Measurements from ENCODE around the gene ACRV1. TPM values are rescaled to one million over a fixed set of nuclear protein-coding genes. Genes with fewer than 3 reads are reported as not detected.
"Not testable (repeated sequence)": the region's sequence is repeated elsewhere in the genome, so short reads cannot be mapped to it uniquely, and the experiment has no call there.

Gene ACRV1
- not detected in 2 replicates for total RNA-seq (2014; rRNA removed; shearing (Covaris generic))

- no peak for DNase-seq (ENCODE audit: low spot score)
- in situ Hi-C loops (cut with HindIII; ENCODE audit: low sequenced_read_pairs): no loop called here
These were observed at the start of gene ACRV1 for GRCh38 chr11:125680747-125681146. Gene ACRV1, minus strand, starts transcription at chr11:125680847. Its CDS starts 67 bp downstream, at chr11:125680780.

GRCh38 chr11:125728969-125729368 lies 48.3 kb upstream of the ACRV1 start:
- no peak for DNase-seq (ENCODE audit: low spot score)
- in situ Hi-C loops (cut with HindIII; ENCODE audit: low sequenced_read_pairs): no loop called here

- no peak for DNase-seq (ENCODE audit: low spot score)
- in situ Hi-C loops (cut with HindIII; ENCODE audit: low sequenced_read_pairs): no loop called here
These were observed 43.5 kb upstream of the ACRV1 start for GRCh38 chr11:125724125-125724524.

GRCh38 chr11:125720781-125721180 lies 40.1 kb upstream of the ACRV1 start:
- in situ Hi-C loops (cut with HindIII; ENCODE audit: low sequenced_read_pairs): no loop called here
- DNase-seq (ENCODE audit: low spot score): no peak

GRCh38 chr11:125704686-125705085 lies 24.0 kb upstream of the ACRV1 start:
- in situ Hi-C loops (cut with HindIII; ENCODE audit: low sequenced_read_pairs); DNase-seq (ENCODE audit: low spot score): not testable (repeated sequence)

GRCh38 chr11:125701858-125702621 lies 21.4 kb upstream of the ACRV1 start:
- in situ Hi-C loops (cut with HindIII; ENCODE audit: low sequenced_read_pairs): no loop called here
- DNase-seq (ENCODE audit: low spot score): no peak

GRCh38 chr11:125701018-125701610 lies 20.5 kb upstream of the ACRV1 start:
- DNase-seq (ENCODE audit: low spot score): no peak
- in situ Hi-C loops (cut with HindIII; ENCODE audit: low sequenced_read_pairs): no loop called here

GRCh38 chr11:125694951-125695350 lies 14.3 kb upstream of the ACRV1 start:
- DNase-seq (ENCODE audit: low spot score): no peak
- in situ Hi-C loops (cut with HindIII; ENCODE audit: low sequenced_read_pairs): no loop called here

- in situ Hi-C loops (cut with HindIII; ENCODE audit: low sequenced_read_pairs): no loop called here
- DNase-seq (ENCODE audit: low spot score): no peak
These were observed 12.2 kb upstream of the ACRV1 start for GRCh38 chr11:125692887-125693286.

- no peak for DNase-seq (ENCODE audit: low spot score)
- in situ Hi-C loops (cut with HindIII; ENCODE audit: low sequenced_read_pairs): no loop called here
These were observed 9.4 kb upstream of the ACRV1 start for GRCh38 chr11:125690006-125690405.

GRCh38 chr11:125689274-125689859 lies 8.7 kb upstream of the ACRV1 start:
- in situ Hi-C loops (cut with HindIII; ENCODE audit: low sequenced_read_pairs): no loop called here
- no peak for DNase-seq (ENCODE audit: low spot score)

- in situ Hi-C loops (cut with HindIII; ENCODE audit: low sequenced_read_pairs): no loop called here
- DNase-seq (ENCODE audit: low spot score): no peak
These were observed 8.0 kb upstream of the ACRV1 start for GRCh38 chr11:125688632-125689031.

GRCh38 chr11:125688066-125688465 lies 7.4 kb upstream of the ACRV1 start:
- in situ Hi-C loops (cut with HindIII; ENCODE audit: low sequenced_read_pairs): no loop called here
- DNase-seq (ENCODE audit: low spot score): no peak

- in situ Hi-C loops (cut with HindIII; ENCODE audit: low sequenced_read_pairs): no loop called here
- DNase-seq (ENCODE audit: low spot score): no peak
These were observed 4.6 kb upstream of the ACRV1 start for GRCh38 chr11:125685228-125685627.

- in situ Hi-C loops (cut with HindIII; ENCODE audit: low sequenced_read_pairs): no loop called here
- no peak for DNase-seq (ENCODE audit: low spot score)
These were observed 810 bp downstream of the ACRV1 start for GRCh38 chr11:125679837-125680236.

GRCh38 chr11:125679397-125679796 lies 1.2 kb downstream of the ACRV1 start:
- in situ Hi-C loops (cut with HindIII; ENCODE audit: low sequenced_read_pairs): no loop called here
- DNase-seq (ENCODE audit: low spot score): no peak

- in situ Hi-C loops (cut with HindIII; ENCODE audit: low sequenced_read_pairs): no loop called here
These were observed 5.5 kb downstream of the ACRV1 start for GRCh38 chr11:125675196-125675595.

GRCh38 chr11:125674210-125674609 lies 6.4 kb downstream of the ACRV1 start:
- in situ Hi-C loops (cut with HindIII; ENCODE audit: low sequenced_read_pairs): no loop called here

More at GRCh38 chr11:125675196-125675595, 5.5 kb downstream of the ACRV1 start:
- no peak for DNase-seq (ENCODE audit: low spot score)

GRCh38 chr11:125671561-125671960 lies 9.1 kb downstream of the ACRV1 start:
- in situ Hi-C loops (cut with HindIII; ENCODE audit: low sequenced_read_pairs): no loop called here
- no peak for DNase-seq (ENCODE audit: low spot score)

More at GRCh38 chr11:125674210-125674609, 6.4 kb downstream of the ACRV1 start:
- no peak for DNase-seq (ENCODE audit: low spot score)

GRCh38 chr11:125670172-125670571 lies 10.5 kb downstream of the ACRV1 start:
- in situ Hi-C loops (cut with HindIII; ENCODE audit: low sequenced_read_pairs): no loop called here
- DNase-seq (ENCODE audit: low spot score): no peak
